Measurements from ENCODE around the gene CRLF3.

GRCh38 chr17:30827082-30827481 lies 2.6 kb upstream of the CRLF3 start:
- TF ChIP-seq, protein P1, sequence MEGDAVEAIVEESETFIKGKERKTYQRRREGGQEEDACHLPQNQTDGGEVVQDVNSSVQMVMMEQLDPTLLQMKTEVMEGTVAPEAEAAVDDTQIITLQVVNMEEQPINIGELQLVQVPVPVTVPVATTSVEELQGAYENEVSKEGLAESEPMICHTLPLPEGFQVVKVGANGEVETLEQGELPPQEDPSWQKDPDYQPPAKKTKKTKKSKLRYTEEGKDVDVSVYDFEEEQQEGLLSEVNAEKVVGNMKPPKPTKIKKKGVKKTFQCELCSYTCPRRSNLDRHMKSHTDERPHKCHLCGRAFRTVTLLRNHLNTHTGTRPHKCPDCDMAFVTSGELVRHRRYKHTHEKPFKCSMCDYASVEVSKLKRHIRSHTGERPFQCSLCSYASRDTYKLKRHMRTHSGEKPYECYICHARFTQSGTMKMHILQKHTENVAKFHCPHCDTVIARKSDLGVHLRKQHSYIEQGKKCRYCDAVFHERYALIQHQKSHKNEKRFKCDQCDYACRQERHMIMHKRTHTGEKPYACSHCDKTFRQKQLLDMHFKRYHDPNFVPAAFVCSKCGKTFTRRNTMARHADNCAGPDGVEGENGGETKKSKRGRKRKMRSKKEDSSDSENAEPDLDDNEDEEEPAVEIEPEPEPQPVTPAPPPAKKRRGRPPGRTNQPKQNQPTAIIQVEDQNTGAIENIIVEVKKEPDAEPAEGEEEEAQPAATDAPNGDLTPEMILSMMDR (IDR thresholded peaks at IDR 0.05) = no peak
- TF ChIP-seq POLR2A (IDR thresholded peaks at IDR 0.05) = no peak

All from Peyer's patch (tissue), 4 donors.